Neural progenitor cell (in vitro differentiated cells): ENCODE measurements around the gene SPEN. TPM values are rescaled to one million over a fixed set of nuclear protein-coding genes. Genes with fewer than 3 reads are reported as not detected.

Experiments used
- DNase-seq: peaks from one replicate; pipeline ENCODE4 v3.0.0-alpha.2; 2016; ENCODE audit warnings: low spot score
- H2AFZ ChIP-seq: fragments of 200-600 bp; sonication (generic); replicated peaks from 2 replicates; pipeline ENCODE4 v1.6.1; 2016; ENCODE audit warnings: antibody characterized with exemption
- H3F3A ChIP-seq: fragments of 200-600 bp; sonication (generic); 2 replicates; pipeline ENCODE4 v1.6.1; 2016; ENCODE audit warnings: antibody characterized with exemption, low read depth
- H3K27ac ChIP-seq: fragments of 200-600 bp; sonication (generic); 2 replicates; pipeline ENCODE4 v1.5.1; 2016; ENCODE audit warnings: mild to moderate bottlenecking
- H3K27me3 ChIP-seq: fragments of 200-600 bp; sonication (generic); 2 replicates; pipeline ENCODE4 v1.6.1; 2016; ENCODE audit warnings: mild to moderate bottlenecking, moderate library complexity
- H3K36me3 ChIP-seq: fragments of 200-600 bp; sonication (generic); 2 replicates; pipeline ENCODE4 v1.5.1; 2016
- H3K4me1 ChIP-seq: fragments of 200-600 bp; sonication (generic); 2 replicates; pipeline ENCODE4 v1.6.1; 2016; ENCODE audit warnings: mixed run types
- H3K4me2 ChIP-seq: fragments of 200-600 bp; sonication (generic); 2 replicates; pipeline ENCODE4 v1.6.1; 2016
- H3K4me3 ChIP-seq: fragments of 200-600 bp; sonication (generic); 2 replicates; pipeline ENCODE4 v1.5.1; 2016
- H3K79me2 ChIP-seq: fragments of 200-600 bp; sonication (generic); 2 replicates; pipeline ENCODE4 v1.6.1; 2016; ENCODE audit warnings: low read depth
- H3K9ac ChIP-seq: fragments of 200-600 bp; sonication (generic); 2 replicates; pipeline ENCODE4 v1.6.1; 2016
- H3K9me3 ChIP-seq: fragments of 200-600 bp; sonication (generic); 2 replicates; pipeline ENCODE4 v1.5.1; 2016; ENCODE audit warnings: low read depth
- H4K20me1 ChIP-seq: fragments of 200-600 bp; sonication (generic); 2 replicates; pipeline ENCODE4 v1.6.1; 2016; ENCODE audit warnings: low read depth
- H3K27ac Mint-ChIP-seq: 3 replicates; pipeline ENCODE4 v1.8.0; 2021; ENCODE audit warnings: mixed read lengths
- H3K27me3 Mint-ChIP-seq: 2 replicates; pipeline ENCODE4 v1.8.0; 2022; ENCODE audit warnings: low read depth, mild to moderate bottlenecking, inconsistent platforms, moderate library complexity, mixed read lengths; ENCODE audit not compliant: insufficient read depth
- H3K36me3 Mint-ChIP-seq: 3 replicates; pipeline ENCODE4 v1.8.0; 2021; ENCODE audit warnings: mixed read lengths
- H3K4me1 Mint-ChIP-seq: 3 replicates; pipeline ENCODE4 v1.8.0; 2021; ENCODE audit warnings: mixed read lengths
- H3K4me3 Mint-ChIP-seq: 3 replicates; pipeline ENCODE4 v1.8.0; 2021; ENCODE audit warnings: mild to moderate bottlenecking, moderate library complexity, mixed read lengths
- H3K9me3 Mint-ChIP-seq: 3 replicates; pipeline ENCODE4 v1.8.0; 2020; ENCODE audit warnings: mixed read lengths
- CTCF ChIP-seq: fragments of 200-600 bp; sonication (generic); IDR thresholded peaks from 2 replicates; pipeline ENCODE4 v1.5.1; 2017; ENCODE audit warnings: antibody characterized with exemption, mild to moderate bottlenecking
- EZH2 ChIP-seq: fragments of 200-600 bp; sonication (generic); IDR thresholded peaks from 2 replicates; pipeline ENCODE4 v1.6.1; 2017; ENCODE audit warnings: antibody characterized with exemption, mild to moderate bottlenecking, moderate library complexity
- EZH2phosphoT487 ChIP-seq: fragments of 200-600 bp; sonication (generic); IDR thresholded peaks from 2 replicates; pipeline ENCODE4 v1.6.1; 2017; ENCODE audit warnings: antibody characterized with exemption
- total RNA-seq: library from RNA; depleted of rRNA; stranded (reverse); fragments of >200 nt; gene quantifications from 2 replicates; pipeline ENCODE4 v1.2.3, GENCODE V29; 2015; ENCODE audit warnings: low replicate concordance

The SPEN gene
- total RNA-seq, 1 donor from 2014 or later: 59.6 TPM

- Histone ChIP-seq H3K4me3 (no peak overlapping the region), H3K27me3 (no peaks in the 10 kb centered on the region), H3K9ac (no peak overlapping the region), H3K36me3 (no peaks in the 10 kb centered on the region), H3K27ac (no peak overlapping the region), H3K4me2 (no peak overlapping the region), H3K9me3 (no peaks in the 10 kb centered on the region), H3K79me2 (peaks cover 16% of the 10 kb centered on the region), H3F3A (no peaks in the 10 kb centered on the region), H3K4me1 (peaks cover 10% of the 10 kb centered on the region), H4K20me1 (peaks cover 82% of the 10 kb centered on the region), H2AFZ (no peak overlapping the region)
- no peak for DNase-seq
- Mint-ChIP-seq H3K27ac (peak overlapping the region; percentile 31), H3K9me3 (no peaks in the 10 kb centered on the region), H3K36me3 (peaks cover 19% of the 10 kb centered on the region), H3K4me3 (no peak overlapping the region), H3K4me1 (peaks cover 62% of the 10 kb centered on the region), H3K27me3 (peaks cover 8% of the 10 kb centered on the region)
- no peak for TF ChIP-seq CTCF
- no peak for TF ChIP-seq EZH2phosphoT487
- TF ChIP-seq EZH2: no peak
These were observed 103.3 kb downstream of the SPEN start for GRCh38 chr1:15950763-15951295.

GRCh38 chr1:15951341-15952153 is 104.0 kb downstream of the SPEN start:
- DNase-seq: no peak

More at GRCh38 chr1:15951341-15952153, 104.0 kb downstream of the SPEN start:
- no peaks in the 10 kb centered on the region for H3K9me3 ChIP-seq
- no peak overlapping the region for H3K27ac ChIP-seq
- H3K4me1 ChIP-seq: peaks cover 10% of the 10 kb centered on the region
- no peak overlapping the region for H3K4me2 ChIP-seq
- H3K27me3 ChIP-seq: no peaks in the 10 kb centered on the region
- Mint-ChIP-seq H3K36me3 (peaks cover 19% of the 10 kb centered on the region), H3K4me3 (no peak overlapping the region), H3K9me3 (no peaks in the 10 kb centered on the region), H3K27me3 (peaks cover 5% of the 10 kb centered on the region), H3K27ac (no peak overlapping the region), H3K4me1 (peaks cover 62% of the 10 kb centered on the region)
- TF ChIP-seq EZH2phosphoT487 (no peak), EZH2 (no peak), CTCF (no peak)
- H3F3A ChIP-seq: no peaks in the 10 kb centered on the region
- H3K79me2 ChIP-seq: peaks cover 21% of the 10 kb centered on the region
- peaks cover 89% of the 10 kb centered on the region for H4K20me1 ChIP-seq
- no peak overlapping the region for H3K9ac ChIP-seq
- no peaks in the 10 kb centered on the region for H3K36me3 ChIP-seq
- no peak overlapping the region for H3K4me3 ChIP-seq
- H2AFZ ChIP-seq: no peak overlapping the region
